Hepatocyte (in vitro differentiated cells): ENCODE data around the gene HUWE1.

Source experiments
- EZH2 ChIP-seq: fragments of 200-600 bp; sonication (generic); IDR thresholded peaks from 2 replicates; pipeline ENCODE4 v1.6.1; 2016; ENCODE audit warnings: antibody characterized with exemption, mild to moderate bottlenecking, borderline replicate concordance
- EZH2phosphoT487 ChIP-seq: fragments of 200-600 bp; sonication (generic); IDR thresholded peaks from one replicate; pipeline ENCODE4 v1.6.1; 2018; ENCODE audit warnings: antibody characterized with exemption, mild to moderate bottlenecking, low read depth, moderate library complexity; ENCODE audit not compliant: unreplicated experiment, severe bottlenecking
- TF ChIP-seq, protein P1 (sequence below): fragments of 200-600 bp; sonication (generic); IDR thresholded peaks from 2 replicates; pipeline ENCODE4 v1.5.1; 2016; ENCODE audit warnings: antibody characterized with exemption, mild to moderate bottlenecking; ENCODE audit not compliant: poor library complexity

DNA sequence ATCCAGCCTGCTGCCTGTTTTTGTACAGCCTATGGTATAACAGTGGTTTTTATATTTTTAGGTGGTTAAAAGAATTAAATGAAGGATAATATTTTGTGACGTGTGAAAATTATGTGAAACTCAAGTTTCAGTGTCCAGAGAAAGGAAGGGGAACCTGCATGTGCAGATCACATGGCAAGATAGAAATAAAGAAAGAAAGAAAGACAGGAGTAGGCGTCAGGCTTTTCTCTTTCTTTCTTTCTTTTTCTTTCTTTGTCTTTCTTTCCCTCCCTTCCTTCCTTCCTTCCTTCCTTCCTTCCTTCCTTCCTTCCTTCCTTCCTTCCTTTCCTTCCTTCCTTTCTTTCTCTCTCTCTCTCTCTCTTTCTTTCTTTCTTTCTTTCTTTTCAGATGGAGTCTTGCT lies 42.0 kb upstream of the HUWE1 start:
- TF ChIP-seq, protein P1, sequence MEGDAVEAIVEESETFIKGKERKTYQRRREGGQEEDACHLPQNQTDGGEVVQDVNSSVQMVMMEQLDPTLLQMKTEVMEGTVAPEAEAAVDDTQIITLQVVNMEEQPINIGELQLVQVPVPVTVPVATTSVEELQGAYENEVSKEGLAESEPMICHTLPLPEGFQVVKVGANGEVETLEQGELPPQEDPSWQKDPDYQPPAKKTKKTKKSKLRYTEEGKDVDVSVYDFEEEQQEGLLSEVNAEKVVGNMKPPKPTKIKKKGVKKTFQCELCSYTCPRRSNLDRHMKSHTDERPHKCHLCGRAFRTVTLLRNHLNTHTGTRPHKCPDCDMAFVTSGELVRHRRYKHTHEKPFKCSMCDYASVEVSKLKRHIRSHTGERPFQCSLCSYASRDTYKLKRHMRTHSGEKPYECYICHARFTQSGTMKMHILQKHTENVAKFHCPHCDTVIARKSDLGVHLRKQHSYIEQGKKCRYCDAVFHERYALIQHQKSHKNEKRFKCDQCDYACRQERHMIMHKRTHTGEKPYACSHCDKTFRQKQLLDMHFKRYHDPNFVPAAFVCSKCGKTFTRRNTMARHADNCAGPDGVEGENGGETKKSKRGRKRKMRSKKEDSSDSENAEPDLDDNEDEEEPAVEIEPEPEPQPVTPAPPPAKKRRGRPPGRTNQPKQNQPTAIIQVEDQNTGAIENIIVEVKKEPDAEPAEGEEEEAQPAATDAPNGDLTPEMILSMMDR = no peak
- no peak for TF ChIP-seq EZH2
- no peak for TF ChIP-seq EZH2phosphoT487
